NCI-H446 treated with DMSO at 0.1 percent for 48 hours (cell line): ENCODE results near the gene CPT1B.
"Not testable (repeated sequence)": the region's sequence is repeated elsewhere in the genome, so short reads cannot be mapped to it uniquely, and the experiment has no call there.

Experiments used
- DNase-seq: peaks from one replicate; lab custom pipeline; 2025; lab: John Stamatoyannopoulos, UW

Gene CPT1B

GRCh38 chr22:50577987-50578775 lies at the start of gene CPT1B:
CPT1B (minus strand) TSS chr22:50578427; CDS start chr22:50577915, 512 bp downstream.
- no peak for DNase-seq

- no peak for DNase-seq
These were observed 48.8 kb upstream of the CPT1B start for GRCh38 chr22:50626850-50627641.

- DNase-seq, result no peak
These were observed 48.2 kb upstream of the CPT1B start for GRCh38 chr22:50626314-50626849.

- no peak for DNase-seq
These were observed 47.5 kb upstream of the CPT1B start for GRCh38 chr22:50625568-50626313.

GRCh38 chr22:50625131-50625567 lies 46.9 kb upstream of the CPT1B start:
- no peak for DNase-seq

GRCh38 chr22:50624347-50625130 lies 46.3 kb upstream of the CPT1B start:
- no peak for DNase-seq

- no peak for DNase-seq
These were observed 44.6 kb upstream of the CPT1B start for GRCh38 chr22:50622723-50623327.

- DNase-seq, result no peak
These were observed 43.9 kb upstream of the CPT1B start for GRCh38 chr22:50621948-50622722.

GRCh38 chr22:50621356-50621880 lies 43.2 kb upstream of the CPT1B start:
- no peak for DNase-seq

GRCh38 chr22:50620593-50621355 lies 42.5 kb upstream of the CPT1B start:
- DNase-seq, result no peak

GRCh38 chr22:50614296-50614695 lies 36.1 kb upstream of the CPT1B start:
- not testable (repeated sequence) for DNase-seq

- no peak for DNase-seq
These were observed 35.2 kb upstream of the CPT1B start for GRCh38 chr22:50613291-50613981.

GRCh38 chr22:50612528-50613221 lies 34.4 kb upstream of the CPT1B start:
- DNase-seq, result no peak

- DNase-seq, result no peak
These were observed 33.9 kb upstream of the CPT1B start for GRCh38 chr22:50612168-50612527.

- no peak for DNase-seq
These were observed 33.3 kb upstream of the CPT1B start for GRCh38 chr22:50611341-50612060.

- DNase-seq, result no peak
These were observed 32.4 kb upstream of the CPT1B start for GRCh38 chr22:50610581-50610980.

- no peak for DNase-seq
These were observed 31.8 kb upstream of the CPT1B start for GRCh38 chr22:50610041-50610451.
